Measurements from ENCODE around the gene PPM1K. TPM values are rescaled to one million over a fixed set of nuclear protein-coding genes. Genes with fewer than 3 reads are reported as not detected.
A peak's percentile ranks its signal among the peaks of the same experiment; 100 is the strongest.

Gene PPM1K
- 20.9 TPM for total RNA-seq
- polyA plus RNA-seq (ENCODE audit: insufficient read depth, low read depth, low replicate concordance): 15.4 TPM
- long read RNA-seq, donor 1, full-length matches to known transcripts: 2 of 2 reads
- long read RNA-seq, donor 1, partial matches to known transcripts: 0 of 2 reads
- long read RNA-seq, donor 1, other reads (novel, unspliced or antisense): 0 of 2 reads
- long read RNA-seq, donor 2, partial matches to known transcripts: 0 of 1 reads
- long read RNA-seq, donor 2, other reads (novel, unspliced or antisense): 0 of 1 reads
- long read RNA-seq, donor 3, full-length matches to known transcripts: 4 of 4 reads
- long read RNA-seq, donor 3, partial matches to known transcripts: 0 of 4 reads
- long read RNA-seq, donor 3, other reads (novel, unspliced or antisense): 0 of 4 reads
- long read RNA-seq, donor 4: 0 reads
- long read RNA-seq, donor 5: 0 reads
- long read RNA-seq, donor 6: 0 reads
- long read RNA-seq, donor 7, full-length matches to known transcripts: 7 of 12 reads
- long read RNA-seq, donor 7, partial matches to known transcripts: 0 of 12 reads
- long read RNA-seq, donor 7, other reads (novel, unspliced or antisense): 5 of 12 reads
- long read RNA-seq, donor 8, partial matches to known transcripts: 0 of 1 reads
- long read RNA-seq, donor 8, other reads (novel, unspliced or antisense): 0 of 1 reads
- long read RNA-seq, donor 9: 0 reads
- long read RNA-seq, donor 10, full-length matches to known transcripts: 1 of 1 reads
- long read RNA-seq, donor 10, partial matches to known transcripts: 0 of 1 reads
- long read RNA-seq, donor 10, other reads (novel, unspliced or antisense): 0 of 1 reads

DNA sequence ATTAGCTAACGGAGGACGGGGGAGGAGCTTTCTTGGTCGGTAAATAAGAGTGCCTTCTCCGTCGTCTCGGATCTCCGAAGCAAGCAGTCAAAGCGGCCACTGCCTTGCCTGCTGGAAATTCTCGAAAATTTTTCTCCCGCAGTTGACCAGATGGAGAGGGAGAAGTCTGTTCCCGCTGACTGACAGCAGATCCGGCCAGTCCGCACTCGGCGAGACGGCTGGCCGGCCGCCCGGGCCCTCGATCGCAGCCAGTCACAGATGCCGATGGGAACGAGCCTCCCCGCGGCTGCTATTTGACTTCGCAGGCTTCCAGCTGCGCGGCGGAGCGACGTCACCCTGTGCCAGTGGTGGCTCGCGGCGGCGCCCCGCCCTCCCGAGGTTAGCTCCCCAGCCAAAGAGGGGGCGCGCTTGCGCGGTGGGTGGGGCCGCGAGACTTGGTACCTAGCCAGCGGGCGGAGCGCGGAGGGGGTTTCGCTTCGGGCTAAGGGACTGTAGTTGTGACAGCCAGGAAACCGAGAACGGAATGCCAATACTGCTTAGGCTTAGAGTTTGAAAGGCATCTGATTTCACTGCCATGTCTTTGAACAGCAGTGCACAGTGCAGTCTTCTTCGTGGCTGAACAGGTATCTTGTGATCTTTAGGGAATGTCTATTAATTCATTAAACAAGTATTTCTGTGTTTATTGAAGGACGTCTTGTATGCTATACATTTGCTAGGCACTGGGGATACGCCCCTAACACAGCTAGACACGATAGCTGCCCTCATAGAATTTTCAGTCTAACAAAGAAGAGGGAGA lies at the start of gene PPM1K:
Gene PPM1K, minus strand, starts transcription at position 123 of the 796 bp plus-strand sequence. CDS start 5,978 bp downstream, outside the sequence.
- peak within 1 kb of the TSS; percentile 95 to 99 (median 96) for H3K9ac ChIP-seq (ENCODE audit: low read length in 3 of 3)
- DNase-seq (peak; percentile 99 to 100 (median 99)), FAIRE-seq (peak; percentile 98)
- H3K27ac ChIP-seq (ENCODE audit: low read depth in 2 of 2, low read length in 2 of 2): peak within 1 kb of the TSS; percentile 96 to 100
- H3K9me3 ChIP-seq (ENCODE audit: control insufficient read depth in 2 of 3, insufficient read depth in 1 of 3, low read length in 3 of 3): no peaks in the 10 kb centered on the region
- peaks cover 0 to 10% (median 7%) of the 10 kb centered on the region in 3 donors for H3K4me1 ChIP-seq (ENCODE audit: control insufficient read depth in 2 of 3, insufficient read depth in 2 of 3, low read depth in 1 of 3, low read length in 3 of 3)
- TF ChIP-seq, protein P1, sequence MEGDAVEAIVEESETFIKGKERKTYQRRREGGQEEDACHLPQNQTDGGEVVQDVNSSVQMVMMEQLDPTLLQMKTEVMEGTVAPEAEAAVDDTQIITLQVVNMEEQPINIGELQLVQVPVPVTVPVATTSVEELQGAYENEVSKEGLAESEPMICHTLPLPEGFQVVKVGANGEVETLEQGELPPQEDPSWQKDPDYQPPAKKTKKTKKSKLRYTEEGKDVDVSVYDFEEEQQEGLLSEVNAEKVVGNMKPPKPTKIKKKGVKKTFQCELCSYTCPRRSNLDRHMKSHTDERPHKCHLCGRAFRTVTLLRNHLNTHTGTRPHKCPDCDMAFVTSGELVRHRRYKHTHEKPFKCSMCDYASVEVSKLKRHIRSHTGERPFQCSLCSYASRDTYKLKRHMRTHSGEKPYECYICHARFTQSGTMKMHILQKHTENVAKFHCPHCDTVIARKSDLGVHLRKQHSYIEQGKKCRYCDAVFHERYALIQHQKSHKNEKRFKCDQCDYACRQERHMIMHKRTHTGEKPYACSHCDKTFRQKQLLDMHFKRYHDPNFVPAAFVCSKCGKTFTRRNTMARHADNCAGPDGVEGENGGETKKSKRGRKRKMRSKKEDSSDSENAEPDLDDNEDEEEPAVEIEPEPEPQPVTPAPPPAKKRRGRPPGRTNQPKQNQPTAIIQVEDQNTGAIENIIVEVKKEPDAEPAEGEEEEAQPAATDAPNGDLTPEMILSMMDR (IDR thresholded peaks at IDR 0.05; ENCODE audit: borderline replicate concordance, extremely low read depth, insufficient read depth): no peak
- H3K4me3 ChIP-seq (ENCODE audit: low read length in 3 of 3): peak within 1 kb of the TSS; percentile 97 to 98 (median 97)
- intact Hi-C loops (cut with DNase I): no loop called here
- H3K27me3 ChIP-seq (ENCODE audit: control insufficient read depth, insufficient read depth, low read length): no peaks in the 10 kb centered on the region
- H3K36me3 ChIP-seq (ENCODE audit: control insufficient read depth in 2 of 3, insufficient read depth in 3 of 3, low read length in 3 of 3): no peaks in the 10 kb centered on the region

DNA sequence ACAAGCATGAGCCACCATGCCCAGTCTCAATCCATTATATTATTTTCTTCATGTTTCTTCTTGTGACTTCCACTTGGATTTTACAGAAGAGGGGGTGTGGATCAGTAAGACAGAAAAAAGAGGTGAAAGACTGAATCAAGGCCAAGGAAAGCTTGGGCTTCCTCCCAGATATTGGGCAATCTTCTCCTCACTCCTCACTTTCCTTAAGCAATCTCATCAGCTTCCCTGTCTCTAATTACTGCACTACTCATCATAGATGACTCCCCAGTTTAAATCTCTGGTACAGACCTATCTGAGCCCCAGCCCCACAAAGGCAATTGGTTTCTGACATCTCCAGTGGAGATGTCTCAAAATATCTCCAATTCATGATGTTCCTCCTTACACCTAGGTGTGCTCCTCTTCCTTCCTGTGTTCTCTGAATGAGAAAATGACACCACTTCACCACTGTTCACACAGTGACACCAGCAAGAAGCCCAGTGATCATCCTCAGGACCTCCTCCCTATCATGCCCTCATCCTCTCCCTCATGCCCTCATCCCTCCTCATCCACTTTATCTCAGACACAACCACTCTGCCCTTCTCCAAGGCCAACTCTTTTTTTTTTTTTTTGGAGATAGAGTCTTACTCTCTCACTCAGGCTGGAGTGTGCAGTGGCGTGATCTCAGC lies 49.5 kb upstream of the PPM1K start:
- intact Hi-C loops (cut with DNase I): no loop called here
- no peak for FAIRE-seq
- H3K9ac ChIP-seq (ENCODE audit: low read length in 3 of 3): no peak overlapping the region
- DNase-seq: no peak
- H3K9me3 ChIP-seq (ENCODE audit: control insufficient read depth in 2 of 3, insufficient read depth in 1 of 3, low read length in 3 of 3): no peaks in the 10 kb centered on the region
- H3K27me3 ChIP-seq (ENCODE audit: control insufficient read depth, insufficient read depth, low read length): no peaks in the 10 kb centered on the region
- TF ChIP-seq, protein P1 (IDR thresholded peaks at IDR 0.05; ENCODE audit: borderline replicate concordance, extremely low read depth, insufficient read depth): no peak
- H3K27ac ChIP-seq (ENCODE audit: low read depth in 2 of 2, low read length in 2 of 2): no peak overlapping the region
- no peak overlapping the region for H3K4me3 ChIP-seq (ENCODE audit: low read length in 3 of 3)
- H3K36me3 ChIP-seq (ENCODE audit: control insufficient read depth in 2 of 3, insufficient read depth in 3 of 3, low read length in 3 of 3): no peaks in the 10 kb centered on the region
- H3K4me1 ChIP-seq (ENCODE audit: control insufficient read depth in 2 of 3, insufficient read depth in 2 of 3, low read depth in 1 of 3, low read length in 3 of 3): no peaks in the 10 kb centered on the region

DNA sequence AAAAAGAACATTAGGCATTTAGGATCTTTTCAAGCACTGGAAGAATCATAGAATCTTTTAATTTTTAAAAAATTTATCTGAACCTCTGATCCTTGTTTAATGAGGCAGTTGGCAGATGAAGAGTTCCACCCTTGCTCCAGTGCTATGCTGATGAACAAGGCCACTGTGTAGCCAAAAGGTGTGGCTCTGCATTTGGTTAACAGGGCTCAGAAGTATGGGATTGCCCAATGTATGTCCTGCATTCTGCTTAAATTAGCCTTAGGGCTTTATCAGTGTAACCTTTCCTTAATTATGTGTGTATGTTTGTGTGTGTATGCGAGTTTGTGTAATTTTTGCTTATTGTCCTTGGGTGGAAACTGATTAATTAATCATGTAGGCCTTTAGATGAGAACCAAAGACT lies 43.3 kb upstream of the PPM1K start:
- FAIRE-seq: no peak
- Histone ChIP-seq H3K9me3 (ENCODE audit: control insufficient read depth in 2 of 3, insufficient read depth in 1 of 3, low read length in 3 of 3) (no peaks in the 10 kb centered on the region), H3K4me1 (ENCODE audit: control insufficient read depth in 2 of 3, insufficient read depth in 2 of 3, low read depth in 1 of 3, low read length in 3 of 3) (no peaks in the 10 kb centered on the region), H3K9ac (ENCODE audit: low read length in 3 of 3) (no peak overlapping the region), H3K27me3 (ENCODE audit: control insufficient read depth, insufficient read depth, low read length) (no peaks in the 10 kb centered on the region), H3K36me3 (ENCODE audit: control insufficient read depth in 2 of 3, insufficient read depth in 3 of 3, low read length in 3 of 3) (no peaks in the 10 kb centered on the region), H3K27ac (ENCODE audit: low read depth in 2 of 2, low read length in 2 of 2) (no peak overlapping the region), H3K4me3 (ENCODE audit: low read length in 3 of 3) (no peak overlapping the region)
- TF ChIP-seq, protein P1 (IDR thresholded peaks at IDR 0.05; ENCODE audit: borderline replicate concordance, extremely low read depth, insufficient read depth): no peak
- no peak for DNase-seq
- intact Hi-C loops (cut with DNase I): no loop called here
